Endothelial cell (in vitro differentiated cells): ENCODE measurements around the gene TSSK2. TPM values are rescaled to one million over a fixed set of nuclear protein-coding genes. Genes with fewer than 3 reads are reported as not detected.

Experiments used
- DNase-seq: peaks from one replicate; pipeline ENCODE4 v3.0.0; 2021; ENCODE audit warnings: low spot score
- H3K27ac Mint-ChIP-seq: one replicate; pipeline ENCODE4 v1.8.0; 2021; ENCODE audit warnings: mixed read lengths, inconsistent platforms; ENCODE audit not compliant: unreplicated experiment
- H3K27me3 Mint-ChIP-seq: one replicate; pipeline ENCODE4 v1.8.0; 2021; ENCODE audit warnings: mild to moderate bottlenecking, moderate library complexity, mixed read lengths, inconsistent platforms; ENCODE audit not compliant: unreplicated experiment
- H3K36me3 Mint-ChIP-seq: one replicate; pipeline ENCODE4 v1.8.0; 2021; ENCODE audit warnings: mild to moderate bottlenecking, low read depth, mixed read lengths, inconsistent platforms; ENCODE audit not compliant: unreplicated experiment
- H3K4me1 Mint-ChIP-seq: one replicate; pipeline ENCODE4 v1.8.0; 2021; ENCODE audit warnings: mild to moderate bottlenecking, mixed read lengths, inconsistent platforms; ENCODE audit not compliant: unreplicated experiment
- H3K4me3 Mint-ChIP-seq: one replicate; pipeline ENCODE4 v1.8.0; 2021; ENCODE audit warnings: mild to moderate bottlenecking, mixed read lengths, inconsistent platforms; ENCODE audit not compliant: unreplicated experiment
- H3K9me3 Mint-ChIP-seq: one replicate; pipeline ENCODE4 v1.8.0; 2021; ENCODE audit warnings: mixed read lengths, inconsistent platforms; ENCODE audit not compliant: unreplicated experiment
- CTCF ChIP-seq: fragments of 200-600 bp; sonication (generic); IDR thresholded peaks from one replicate; pipeline ENCODE4 v1.5.0; 2021; ENCODE audit warnings: antibody characterized with exemption; ENCODE audit not compliant: unreplicated experiment
- total RNA-seq: library from RNA; stranded (reverse); fragmentation: NEBNext Ultra II Directional; extraction: Animal tissue kit (Norgen Biotek cat#: 25700); gene quantifications from one replicate; pipeline ENCODE4 v1.2.1, GENCODE V29; 2021; ENCODE audit not compliant: unreplicated experiment

The TSSK2 gene
- total RNA-seq, 1 donor from 2014 or later = not detected

DNA sequence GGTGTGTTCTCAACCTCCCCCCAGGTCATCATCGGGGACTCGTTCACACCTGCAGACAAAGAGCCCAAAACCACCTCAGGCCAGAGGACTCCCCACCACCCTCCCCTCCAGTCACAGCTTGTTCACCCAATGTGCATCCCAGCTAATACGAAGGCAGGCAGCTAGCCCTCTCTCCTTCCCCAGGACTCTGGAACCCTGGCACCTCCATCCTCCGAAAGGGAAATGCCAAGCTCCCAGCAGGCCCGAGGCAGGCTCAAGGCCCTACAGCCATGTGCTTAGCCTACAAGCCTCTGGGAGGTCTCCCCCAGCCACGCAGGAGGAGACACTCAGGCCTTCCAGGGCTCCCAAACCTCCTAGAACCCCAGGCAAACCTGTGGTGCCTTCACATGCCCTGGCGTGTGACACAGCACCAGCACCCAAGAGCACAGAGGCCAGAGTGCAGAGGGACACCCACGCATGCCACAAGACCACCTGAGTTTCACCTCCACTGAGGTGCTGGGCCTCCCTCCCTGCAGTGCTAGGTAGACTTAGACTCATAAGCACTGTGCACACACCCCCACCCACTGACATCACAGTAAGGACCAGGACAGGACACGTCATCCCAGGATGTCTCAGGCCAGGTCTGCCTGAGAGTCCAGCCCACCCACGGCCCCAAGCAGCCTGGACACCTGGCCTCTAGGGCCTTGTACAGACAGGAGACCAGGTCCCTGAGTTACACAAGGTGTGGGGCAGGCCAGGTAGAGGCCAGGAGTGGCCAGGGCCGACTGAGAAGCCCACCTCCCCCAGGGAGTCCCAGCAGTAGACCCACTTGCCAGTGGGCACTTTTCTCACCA lies 6.5 kb downstream of the TSSK2 start:
- no peaks in the 10 kb centered on the region for H3K4me1 Mint-ChIP-seq
- H3K36me3 Mint-ChIP-seq = peaks cover 28% of the 10 kb centered on the region
- H3K27ac Mint-ChIP-seq = no peak overlapping the region
- peaks cover 3% of the 10 kb centered on the region for H3K27me3 Mint-ChIP-seq
- no peak for TF ChIP-seq CTCF
- no peak overlapping the region for H3K4me3 Mint-ChIP-seq
- H3K9me3 Mint-ChIP-seq = no peaks in the 10 kb centered on the region
- DNase-seq = no peak

- no peak overlapping the region for H3K4me3 Mint-ChIP-seq
- H3K9me3 Mint-ChIP-seq = no peaks in the 10 kb centered on the region
- no peak overlapping the region for H3K27ac Mint-ChIP-seq
- H3K4me1 Mint-ChIP-seq = no peaks in the 10 kb centered on the region
- H3K36me3 Mint-ChIP-seq = peaks cover 28% of the 10 kb centered on the region
- H3K27me3 Mint-ChIP-seq = peaks cover 6% of the 10 kb centered on the region
- no peak for DNase-seq
- no peak for TF ChIP-seq CTCF
Measured at GRCh38 chr22:19138217-19139000, 7.3 kb downstream of the TSSK2 start.

DNA sequence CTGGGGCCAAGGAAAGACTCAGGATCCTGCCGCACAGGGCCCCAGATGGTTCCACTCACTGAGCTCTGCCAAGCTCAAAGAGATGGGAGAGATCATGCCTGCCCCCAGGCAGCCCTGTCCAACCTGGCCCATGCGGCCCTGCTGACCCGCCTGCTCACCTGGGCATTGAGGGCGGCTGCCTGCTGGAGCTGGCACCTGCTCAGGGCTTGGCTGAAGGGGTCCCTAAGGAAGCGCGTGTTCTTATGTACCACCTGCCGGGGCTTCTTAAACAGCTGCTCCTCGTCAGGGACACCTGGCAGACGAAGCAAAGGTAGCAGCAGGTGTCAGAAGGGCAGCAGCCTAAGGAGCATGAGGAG lies 7.9 kb downstream of the TSSK2 start:
- no peak for TF ChIP-seq CTCF
- no peak for DNase-seq
- Mint-ChIP-seq H3K36me3 (peaks cover 28% of the 10 kb centered on the region), H3K4me1 (peaks cover 2% of the 10 kb centered on the region), H3K27ac (no peak overlapping the region), H3K9me3 (no peaks in the 10 kb centered on the region), H3K27me3 (peaks cover 6% of the 10 kb centered on the region), H3K4me3 (no peak overlapping the region)

DNA sequence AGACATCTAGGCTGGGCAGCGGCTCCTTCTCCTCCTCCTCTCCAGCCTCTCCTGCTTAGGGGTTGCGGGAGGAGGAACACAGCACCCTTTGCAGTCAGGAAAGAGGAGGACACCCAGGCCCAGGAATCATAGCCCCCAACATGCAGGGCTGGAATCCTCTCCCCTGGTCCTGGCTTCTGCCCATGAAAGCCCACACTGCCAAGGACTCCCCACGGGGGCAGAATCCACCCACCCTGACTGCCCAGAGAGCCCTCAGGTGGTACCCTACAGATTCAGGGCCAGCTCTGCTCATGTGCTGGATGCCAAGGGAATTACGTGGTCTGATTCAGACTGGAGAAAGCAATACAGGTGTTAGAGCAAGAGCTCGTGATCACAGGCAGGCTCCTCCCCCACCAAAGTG lies 8.9 kb downstream of the TSSK2 start:
- peaks cover 28% of the 10 kb centered on the region for H3K36me3 Mint-ChIP-seq
- H3K9me3 Mint-ChIP-seq = no peaks in the 10 kb centered on the region
- TF ChIP-seq CTCF = no peak
- peaks cover 5% of the 10 kb centered on the region for H3K4me1 Mint-ChIP-seq
- H3K27ac Mint-ChIP-seq = no peak overlapping the region
- no peak for DNase-seq
- peaks cover 10% of the 10 kb centered on the region for H3K27me3 Mint-ChIP-seq
- H3K4me3 Mint-ChIP-seq = no peak overlapping the region

GRCh38 chr22:19142394-19142793 lies 11.3 kb downstream of the TSSK2 start:
- Mint-ChIP-seq H3K4me3 (no peak overlapping the region), H3K27ac (no peak overlapping the region), H3K4me1 (peaks cover 5% of the 10 kb centered on the region), H3K9me3 (no peaks in the 10 kb centered on the region), H3K36me3 (peaks cover 7% of the 10 kb centered on the region), H3K27me3 (peaks cover 15% of the 10 kb centered on the region)
- TF ChIP-seq CTCF = no peak
- no peak for DNase-seq
